DMS153 treated with DMSO at 0.1 percent for 48 hours (cell line): Measurements from ENCODE around the gene MLLT10.
"Not testable (repeated sequence)": the region's sequence is repeated elsewhere in the genome, so short reads cannot be mapped to it uniquely, and the experiment has no call there.

Experiments used
- DNase-seq: peaks from one replicate; lab custom pipeline; 2025; ENCODE audit not compliant: unreplicated experiment; lab: John Stamatoyannopoulos, UW

MLLT10 gene

GRCh38 chr10:21692916-21693315 lies 158.9 kb downstream of the MLLT10 start:
- no peak for DNase-seq

- DNase-seq: no peak
Measured at GRCh38 chr10:21693418-21693817, 159.4 kb downstream of the MLLT10 start.

- DNase-seq: no peak
Measured at GRCh38 chr10:21694631-21695030, 160.6 kb downstream of the MLLT10 start.

- no peak for DNase-seq
Measured at GRCh38 chr10:21696302-21696701, 162.3 kb downstream of the MLLT10 start.

GRCh38 chr10:21699575-21699974 lies 165.5 kb downstream of the MLLT10 start:
- no peak for DNase-seq

GRCh38 chr10:21700474-21700873 lies 166.4 kb downstream of the MLLT10 start:
- DNase-seq: no peak

GRCh38 chr10:21702633-21703111 lies 168.6 kb downstream of the MLLT10 start:
- no peak for DNase-seq

- DNase-seq: no peak
Measured at GRCh38 chr10:21705142-21705827, 171.3 kb downstream of the MLLT10 start.

GRCh38 chr10:21705828-21706176 lies 171.8 kb downstream of the MLLT10 start:
- DNase-seq: no peak

GRCh38 chr10:21707498-21707897 lies 173.5 kb downstream of the MLLT10 start:
- no peak for DNase-seq

GRCh38 chr10:21712975-21713374 lies 178.9 kb downstream of the MLLT10 start:
- no peak for DNase-seq

- DNase-seq: no peak
Measured at GRCh38 chr10:21715531-21716195, 181.6 kb downstream of the MLLT10 start.

- DNase-seq: not testable (repeated sequence)
Measured at GRCh38 chr10:21717437-21718054, 183.5 kb downstream of the MLLT10 start.

GRCh38 chr10:21719502-21719901 lies 185.5 kb downstream of the MLLT10 start:
- no peak for DNase-seq

- DNase-seq: no peak
Measured at GRCh38 chr10:21720090-21720489, 186.1 kb downstream of the MLLT10 start.

- no peak for DNase-seq
Measured at GRCh38 chr10:21721000-21721665, 187.1 kb downstream of the MLLT10 start.

GRCh38 chr10:21722209-21722608 lies 188.2 kb downstream of the MLLT10 start:
- no peak for DNase-seq

GRCh38 chr10:21724020-21724589 lies 190.1 kb downstream of the MLLT10 start:
- DNase-seq: no peak

GRCh38 chr10:21724687-21725367 lies 190.8 kb downstream of the MLLT10 start:
- peak; percentile 81 for DNase-seq

- no peak for DNase-seq
Measured at GRCh38 chr10:21726601-21727225, 192.7 kb downstream of the MLLT10 start.
